GM19328 (cell line): Measurements from ENCODE around the gene KRT38.
"Not testable (repeated sequence)": the region's sequence is repeated elsewhere in the genome, so short reads cannot be mapped to it uniquely, and the experiment has no call there.

Experiments
- ATAC-seq: cut with Tn5 transposase; IDR thresholded peaks from one replicate; pipeline ENCODE4 v1.9.1; 2021; ENCODE audit warnings: mild to moderate bottlenecking, moderate library complexity; ENCODE audit not compliant: unreplicated experiment

The KRT38 gene

GRCh38 chr17:41463746-41464145, 23.0 kb upstream of the KRT38 start:
- no peak for ATAC-seq

DNA sequence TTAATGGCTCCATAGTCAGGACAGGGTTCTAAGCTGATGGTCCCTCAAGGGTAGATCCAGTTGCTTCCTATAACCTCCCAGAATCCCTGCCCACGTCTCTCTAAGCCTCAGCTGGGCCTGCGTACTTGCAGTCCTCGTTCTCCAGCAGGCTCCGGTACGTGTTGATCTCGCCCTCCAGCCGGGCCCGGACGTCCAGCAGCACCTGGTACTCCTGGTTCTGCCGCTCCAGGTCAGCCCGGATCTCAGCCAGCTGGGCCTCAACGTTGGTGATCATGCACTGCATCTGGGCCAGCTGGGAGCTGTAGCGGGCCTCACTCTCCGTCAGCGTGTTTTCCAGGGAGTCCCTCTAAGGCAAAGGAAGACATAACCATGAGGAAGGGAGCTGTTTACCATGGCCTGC, 21.9 kb upstream of the KRT38 start:
- no peak for ATAC-seq

GRCh38 chr17:41457676-41458075, 16.9 kb upstream of the KRT38 start:
- no peak for ATAC-seq

DNA sequence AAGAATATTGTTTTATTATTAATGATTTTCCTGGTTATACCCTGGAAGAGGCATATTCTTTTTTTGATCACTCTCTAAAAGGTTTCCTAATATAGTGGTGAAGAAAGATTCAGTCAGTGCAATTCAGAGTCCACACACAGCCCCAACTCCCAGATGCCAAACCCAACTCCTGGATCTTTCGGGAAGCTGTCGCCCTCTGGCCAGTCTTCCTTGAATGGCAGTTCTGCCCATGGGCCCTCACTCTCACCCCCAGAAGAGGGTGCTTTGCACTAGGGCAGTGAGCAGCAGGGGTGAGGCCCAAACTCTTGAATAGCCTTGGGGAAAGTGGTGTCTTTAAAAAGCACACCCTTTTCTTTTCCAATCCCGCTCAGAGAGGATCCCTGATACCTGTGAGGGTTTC, 15.4 kb upstream of the KRT38 start:
- ATAC-seq, result no peak

- no peak for ATAC-seq
These were observed 14.5 kb upstream of the KRT38 start for GRCh38 chr17:41455236-41455635.

DNA sequence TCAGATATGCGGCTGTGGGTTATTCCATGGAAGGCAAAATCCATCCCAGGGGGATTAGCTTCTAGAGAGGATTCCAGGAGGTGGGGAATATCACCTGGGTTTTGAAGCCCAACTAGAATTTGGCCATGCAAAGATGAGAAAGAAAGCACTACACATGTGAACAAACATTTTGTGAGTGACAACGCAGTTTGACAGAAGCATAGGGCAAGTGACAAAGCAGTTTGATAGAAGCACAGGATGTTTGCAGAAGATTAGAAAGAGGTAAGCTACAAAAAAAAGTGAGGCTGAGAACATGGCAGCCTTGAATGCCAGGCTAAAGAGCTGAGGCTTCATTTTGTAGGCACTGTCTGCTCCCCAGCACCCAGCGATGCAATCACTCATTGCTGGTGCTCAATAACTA, 12.3 kb upstream of the KRT38 start:
- no peak for ATAC-seq

- no peak for ATAC-seq
These were observed 11.5 kb upstream of the KRT38 start for GRCh38 chr17:41452281-41452680.

DNA sequence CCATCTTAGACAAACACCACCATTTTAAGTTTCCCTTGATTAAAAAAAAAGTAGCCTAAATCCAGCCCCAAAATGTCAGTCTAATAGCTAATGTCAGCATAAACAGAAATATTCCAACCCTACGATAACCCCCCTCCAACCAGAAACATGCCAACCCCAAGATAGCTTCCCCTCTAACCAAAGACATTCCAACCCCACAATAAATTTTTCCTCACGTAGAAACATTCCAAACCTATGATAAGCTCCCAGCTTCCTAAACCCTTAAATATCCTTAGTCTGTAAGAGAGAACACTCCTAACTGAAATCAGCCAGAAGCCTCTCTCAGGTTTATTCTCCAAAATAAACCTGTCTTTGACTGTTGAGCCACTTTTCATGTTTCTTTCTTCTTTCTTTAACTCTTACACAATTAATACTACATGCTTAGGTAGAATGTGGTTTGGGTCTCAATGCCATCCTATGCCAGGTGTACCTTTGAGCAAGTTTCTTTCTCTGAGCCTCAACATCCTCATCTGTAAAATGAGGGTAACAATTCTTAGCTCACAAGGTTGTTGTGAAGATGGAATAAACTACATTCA, 10.5 kb upstream of the KRT38 start:
- ATAC-seq, result no peak

DNA sequence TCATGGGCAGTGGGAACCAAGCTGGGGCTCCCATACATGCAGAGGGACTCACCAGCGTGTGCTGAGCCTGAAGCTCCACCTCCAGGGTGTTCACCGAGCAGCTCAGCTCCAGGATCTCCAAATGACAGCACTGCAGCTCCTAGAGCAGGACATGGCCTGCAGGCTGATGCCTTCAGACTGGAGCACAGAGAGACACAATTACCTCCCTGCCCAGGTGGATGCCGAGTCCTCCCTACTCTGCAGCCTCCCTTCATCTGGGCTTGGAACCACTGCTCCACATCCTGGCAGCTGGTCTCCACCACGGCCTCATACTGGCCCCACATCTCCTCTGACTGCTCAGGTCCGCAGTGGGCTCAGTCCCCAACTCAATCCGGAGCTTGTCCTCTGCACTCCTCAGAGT, 8.2 kb upstream of the KRT38 start:
- no peak for ATAC-seq

DNA sequence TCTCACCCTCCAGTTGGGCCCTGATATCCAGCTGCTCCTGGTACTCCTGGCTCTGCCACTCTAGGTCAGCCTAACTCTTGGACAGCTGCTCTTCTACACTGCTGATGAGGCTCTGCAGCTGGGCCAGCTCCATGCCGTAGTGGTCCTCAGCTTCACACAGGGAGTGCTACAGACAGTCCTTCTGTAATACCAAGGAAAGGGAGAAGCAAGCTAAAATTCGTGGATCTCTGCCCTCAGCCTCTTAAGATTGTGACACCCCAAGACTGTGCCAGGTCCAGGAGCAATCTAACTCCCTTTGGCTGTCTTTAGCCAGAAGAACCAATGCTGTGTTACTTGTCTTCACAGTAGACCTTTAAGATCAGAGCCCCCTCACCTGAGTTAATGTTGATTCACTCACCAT, 7.7 kb upstream of the KRT38 start:
- no peak for ATAC-seq

- no peak for ATAC-seq
These were observed 6.0 kb upstream of the KRT38 start for GRCh38 chr17:41446806-41447205.

DNA sequence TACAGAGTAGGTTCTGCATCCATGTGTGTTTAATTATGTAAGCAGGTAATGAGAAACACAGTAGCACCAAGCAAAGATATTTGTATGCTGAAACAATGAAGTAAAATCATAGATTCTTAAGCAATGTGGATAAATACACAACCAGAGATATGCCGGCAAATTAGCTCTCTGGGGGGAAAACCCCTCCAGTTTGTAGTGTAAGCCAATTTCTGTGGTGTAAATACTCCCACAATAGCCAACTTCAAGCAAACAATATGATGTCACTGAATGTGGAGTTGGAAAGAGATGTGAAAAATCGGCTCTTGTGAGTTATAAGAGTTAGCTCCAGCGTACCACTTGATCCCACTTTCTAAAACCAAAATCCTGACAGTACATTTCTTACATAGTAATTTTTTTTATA, 3.9 kb upstream of the KRT38 start:
- ATAC-seq, result no peak

GRCh38 chr17:41444186-41444585, 3.4 kb upstream of the KRT38 start:
- no peak for ATAC-seq

DNA sequence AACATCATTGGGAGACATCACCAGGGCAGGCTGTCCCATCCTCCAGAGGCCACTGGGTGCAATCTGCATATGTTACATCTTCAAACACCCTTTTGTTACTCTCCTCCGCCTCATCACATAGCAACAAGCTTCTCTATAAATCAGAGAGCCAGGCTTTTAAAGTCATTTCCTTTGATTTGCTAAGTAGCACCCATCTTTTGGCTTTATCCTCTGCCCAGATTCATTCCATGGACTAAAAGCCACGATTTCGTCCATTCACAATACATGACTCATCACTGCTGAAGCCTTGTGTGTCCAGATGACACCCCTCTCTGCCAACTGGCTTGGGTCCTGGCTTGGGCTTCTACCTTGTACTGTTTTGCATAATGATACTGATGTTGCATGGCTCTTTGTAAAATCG, 2.0 kb upstream of the KRT38 start:
- ATAC-seq, result no peak

DNA sequence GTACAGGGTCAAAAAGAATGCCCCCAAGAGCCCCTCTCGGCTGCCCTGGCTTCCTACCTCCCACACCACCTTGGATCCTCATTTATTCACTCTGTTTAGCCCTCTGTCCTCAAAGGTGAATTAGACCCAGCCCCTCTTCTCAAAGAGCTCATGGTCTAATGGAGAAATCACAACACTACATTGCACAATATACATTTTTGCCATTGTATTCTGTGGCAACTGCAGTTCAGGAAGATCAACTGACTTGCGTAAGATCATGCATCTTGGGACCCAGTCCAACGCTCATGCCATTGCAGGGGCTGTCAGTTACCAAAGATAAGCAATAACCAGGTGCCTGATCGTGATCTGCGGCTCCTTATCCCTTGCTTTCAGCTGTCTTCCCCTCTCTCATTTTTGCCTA, 1.4 kb downstream of the KRT38 start:
- ATAC-seq, result no peak

- no peak for ATAC-seq
These were observed 3.0 kb downstream of the KRT38 start for GRCh38 chr17:41437769-41438168.

DNA sequence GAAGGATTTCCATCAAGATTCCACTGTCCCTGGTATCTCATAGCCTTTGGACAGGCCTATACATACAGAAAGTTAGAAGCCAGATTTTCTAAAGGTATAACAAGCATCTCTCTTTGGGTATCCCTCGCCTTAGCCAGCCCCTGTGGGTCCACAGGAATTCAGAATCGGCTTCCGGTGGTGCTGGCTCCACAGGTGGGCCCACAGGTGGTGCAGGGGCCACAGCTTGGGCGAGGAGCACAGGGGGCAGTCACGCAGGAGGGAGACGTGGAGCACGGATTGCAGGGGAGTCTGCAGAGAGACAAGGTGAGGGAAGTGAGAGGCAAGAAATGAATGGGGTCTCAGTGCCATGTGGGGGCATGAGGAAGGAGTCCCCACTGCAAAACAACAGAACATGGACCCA, 3.5 kb downstream of the KRT38 start:
- no peak for ATAC-seq

DNA sequence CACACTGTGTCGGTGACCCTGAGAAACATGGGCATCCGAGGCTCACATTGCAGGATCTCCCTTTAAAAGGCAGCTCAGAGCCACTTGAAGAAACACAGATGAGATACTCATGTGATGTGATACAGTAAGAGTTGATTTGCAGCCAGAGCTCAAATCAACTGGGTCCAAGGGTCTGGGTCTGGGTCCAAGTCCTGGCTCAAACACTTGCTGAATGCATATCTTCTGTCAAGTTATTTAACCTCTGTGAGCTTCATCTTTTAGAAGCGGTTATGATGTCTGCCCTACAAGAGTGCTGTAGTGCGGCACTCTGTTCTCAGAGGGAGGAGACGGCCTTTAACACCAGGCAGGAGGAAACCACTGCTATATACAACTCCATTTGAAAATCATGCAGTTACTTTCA, 6.4 kb downstream of the KRT38 start:
- no peak for ATAC-seq

DNA sequence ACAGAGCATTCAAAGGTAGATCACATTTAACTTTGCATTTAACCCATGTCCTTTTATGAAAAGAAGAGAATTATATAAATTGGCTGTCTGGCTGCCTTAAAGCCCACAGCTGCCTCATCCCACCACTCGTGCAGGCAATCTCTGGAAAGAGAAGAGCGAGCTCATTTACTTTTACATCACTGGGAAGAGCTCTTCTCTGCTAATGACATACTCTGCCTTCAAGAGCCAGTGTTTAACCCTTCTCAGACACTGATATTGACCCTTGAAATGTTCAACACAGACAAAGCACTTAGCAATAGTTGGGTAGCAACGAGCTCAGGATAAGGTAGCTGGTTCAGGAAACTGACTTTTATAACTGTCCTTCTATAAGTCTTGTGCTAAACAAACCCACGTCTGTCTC, 6.8 kb downstream of the KRT38 start:
- no peak for ATAC-seq

- no peak for ATAC-seq
These were observed 7.2 kb downstream of the KRT38 start for GRCh38 chr17:41433586-41433985.

DNA sequence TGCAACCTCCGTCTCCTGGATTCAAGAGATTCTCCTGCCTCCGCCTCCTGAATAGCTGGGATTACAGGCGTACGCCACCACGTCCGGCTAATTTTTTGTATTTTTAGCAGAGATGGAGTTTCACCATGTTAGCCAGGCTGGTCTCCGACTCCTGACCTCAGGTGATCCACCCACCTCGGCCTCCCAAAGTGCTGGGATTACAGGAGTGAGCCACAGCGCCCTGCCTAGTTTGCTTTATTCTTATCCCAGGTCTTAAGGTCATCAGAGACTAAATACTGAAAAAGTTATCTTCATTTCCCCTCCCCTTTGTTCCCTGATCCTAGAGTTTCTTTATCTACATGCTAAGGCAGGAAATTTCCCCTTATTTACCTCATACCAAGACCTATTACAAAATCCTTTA, 10.4 kb downstream of the KRT38 start:
- ATAC-seq, result not testable (repeated sequence)

DNA sequence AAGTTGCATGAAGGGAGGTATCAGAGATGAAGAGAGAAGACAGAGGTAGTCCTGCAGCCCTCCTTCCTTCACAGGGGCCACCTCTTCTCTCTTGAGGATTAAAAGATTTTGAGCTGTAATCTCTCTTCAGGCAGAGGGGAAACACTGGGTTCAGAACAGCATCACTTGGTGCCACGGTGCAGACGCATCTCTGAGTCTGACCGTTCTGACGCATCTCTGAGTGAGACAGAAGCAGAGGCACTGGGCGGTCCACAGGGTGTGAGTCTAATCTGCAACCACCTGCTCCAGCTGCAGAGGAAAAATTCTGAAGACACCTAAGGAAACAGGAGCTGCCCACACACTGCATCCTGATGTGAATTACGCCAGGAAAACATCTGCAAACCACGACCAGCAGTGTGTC, 11.1 kb downstream of the KRT38 start:
- ATAC-seq, result no peak

DNA sequence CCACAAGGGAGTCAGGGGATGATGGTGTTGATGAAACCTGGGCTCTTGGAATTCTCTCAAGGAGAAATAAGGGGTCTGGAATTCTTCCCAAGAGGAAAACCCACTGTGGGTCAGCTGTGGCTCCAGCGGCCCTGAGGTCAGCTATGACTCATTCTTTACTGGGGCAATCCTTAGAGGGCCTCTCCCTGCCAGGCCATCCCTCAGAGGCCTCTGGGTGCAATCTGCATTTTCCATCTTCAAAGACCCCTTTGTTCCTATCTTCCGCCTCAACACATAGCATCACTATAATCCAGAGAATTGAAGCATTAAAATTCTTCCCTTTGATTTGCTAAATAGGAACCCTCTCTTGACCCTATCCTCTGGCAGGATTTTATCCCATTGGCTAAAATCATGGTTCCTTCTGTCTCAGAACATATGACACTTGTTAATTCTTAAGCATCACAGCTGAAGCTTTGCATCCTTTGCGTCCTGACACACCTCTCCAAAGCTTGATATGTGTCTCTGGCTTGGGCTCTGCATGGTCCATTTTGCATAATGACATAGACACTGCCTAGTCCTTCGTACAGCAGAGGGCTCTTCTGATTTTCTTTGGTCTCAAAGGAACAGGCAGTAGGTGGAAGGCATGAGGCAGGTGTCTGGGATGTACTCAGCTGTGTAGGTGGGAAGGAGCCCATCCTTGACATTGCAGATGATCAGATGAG, 12.0 kb downstream of the KRT38 start:
- no peak for ATAC-seq
